ENCODE measurements around the gene CSF2RB.
A peak's percentile ranks its signal among the peaks of the same experiment; 100 is the strongest.

DNA sequence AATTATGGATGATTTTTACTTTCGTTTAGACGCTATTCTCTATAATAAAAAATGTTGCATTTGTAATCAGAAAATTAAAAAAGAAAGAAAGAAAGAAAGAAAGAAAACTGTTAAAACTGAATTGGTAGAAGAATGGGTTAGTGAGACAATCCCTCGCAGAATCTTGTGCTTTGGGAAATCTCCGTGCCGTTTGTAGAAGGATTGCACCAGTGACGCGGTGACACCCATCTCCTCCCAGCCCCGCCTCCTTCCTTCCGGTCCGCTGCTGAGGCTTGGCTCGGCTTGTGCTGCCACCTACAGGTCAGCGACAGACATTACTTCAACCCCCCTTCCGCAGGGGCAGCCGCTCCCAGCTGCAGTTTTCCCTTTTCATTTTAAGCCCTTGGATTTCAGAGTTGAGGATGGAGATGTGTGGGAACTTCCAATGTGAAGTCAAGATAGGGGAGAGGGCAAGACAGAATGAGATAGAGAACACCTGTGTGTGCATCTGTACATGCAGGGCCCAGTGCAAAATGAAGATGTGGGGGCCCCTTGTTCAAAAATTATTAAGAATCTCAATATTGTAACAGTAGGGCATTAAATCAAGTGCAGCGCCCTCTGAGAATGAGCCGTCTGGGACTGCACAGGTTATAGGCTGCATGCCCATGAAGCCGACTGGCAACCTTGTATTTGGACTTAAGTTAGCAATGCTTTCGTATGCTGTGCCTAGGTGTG, 64.7 kb downstream of the CSF2RB start:
- TF ChIP-seq CTCF (IDR thresholded peaks at IDR 0.05) (peak; percentile 91 to 97 (median 94)), POLR2AphosphoS5 (IDR thresholded peaks at IDR 0.05; ENCODE audit: insufficient read depth in 1 of 2, low read depth in 1 of 2) (peak; percentile 59 to 93)
